ENCODE measurements around the gene COMMD1.
"Not testable (repeated sequence)": the region's sequence is repeated elsewhere in the genome, so short reads cannot be mapped to it uniquely, and the experiment has no call there.

COMMD1 gene

DNA sequence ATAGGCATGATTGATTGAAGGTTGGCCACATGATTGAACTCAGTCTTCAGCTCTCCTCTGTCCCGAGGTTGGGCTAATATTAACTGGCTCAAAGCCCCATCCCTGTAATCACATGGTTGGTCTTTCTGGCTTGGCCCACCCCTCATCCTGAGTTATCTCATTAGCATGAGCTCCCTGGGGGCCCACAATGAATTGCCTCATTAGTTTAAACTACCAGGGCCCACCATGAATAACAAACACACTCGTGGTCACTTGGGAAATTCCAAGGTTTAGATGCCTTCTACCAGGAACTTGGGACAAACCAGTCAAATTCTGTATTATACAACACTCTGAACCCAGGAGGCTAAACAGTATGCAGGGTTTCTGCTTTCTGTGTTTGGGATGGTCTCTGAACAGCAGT is 168.8 kb downstream of the COMMD1 start:
- no peak for DNase-seq (ENCODE audit: low spot score)

DNA sequence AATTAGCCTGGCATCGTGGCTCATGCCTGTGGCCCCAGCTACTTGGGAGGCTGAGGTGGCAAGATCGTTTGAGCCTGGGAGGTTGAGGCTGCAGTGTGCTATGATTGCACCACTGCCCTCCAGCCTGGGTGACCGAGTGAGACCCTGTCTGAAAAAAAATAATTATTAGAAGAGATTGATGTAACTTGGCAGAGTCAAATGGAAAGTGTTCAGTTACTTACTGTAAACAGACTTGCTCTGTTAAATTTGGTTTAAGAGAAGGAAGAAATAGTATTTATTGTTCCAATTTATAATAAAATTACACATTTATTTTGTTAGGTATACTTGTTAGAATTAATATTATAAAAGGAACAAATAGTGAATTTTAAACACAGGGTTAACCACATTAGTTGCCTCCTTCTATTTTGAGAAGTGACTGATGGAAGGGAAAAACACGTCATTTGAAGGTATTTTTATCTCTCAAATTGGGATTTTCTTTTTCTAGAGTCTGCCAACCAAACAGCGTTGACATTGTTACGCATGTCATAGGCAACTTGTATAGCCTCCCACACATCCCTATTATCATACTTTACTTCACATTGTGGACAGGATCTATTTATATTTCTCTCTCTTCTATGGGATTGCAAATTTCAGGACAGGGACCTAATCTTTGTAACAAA is 171.6 kb downstream of the COMMD1 start:
- peak; percentile 70 for DNase-seq (ENCODE audit: low spot score)

DNA sequence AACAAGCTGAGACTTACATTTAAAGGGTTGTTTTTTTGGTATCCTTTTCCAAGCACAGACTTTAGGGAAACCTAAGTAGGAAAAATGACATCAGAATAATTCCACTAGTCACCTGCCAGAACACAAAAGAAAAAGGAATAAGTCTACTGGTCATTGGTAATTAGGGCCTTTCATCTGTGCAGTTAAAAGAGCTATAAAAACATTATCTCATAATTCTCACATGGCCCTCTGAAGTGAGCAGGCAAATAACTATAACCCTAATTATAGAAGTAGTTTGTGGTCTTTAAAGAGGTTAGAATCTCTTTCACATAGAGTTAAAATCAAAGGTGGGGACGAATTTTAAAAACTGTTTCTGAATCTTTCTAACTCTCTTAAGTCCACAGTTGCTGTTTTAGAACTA is 179.3 kb downstream of the COMMD1 start:
- no peak for DNase-seq (ENCODE audit: low spot score)

DNA sequence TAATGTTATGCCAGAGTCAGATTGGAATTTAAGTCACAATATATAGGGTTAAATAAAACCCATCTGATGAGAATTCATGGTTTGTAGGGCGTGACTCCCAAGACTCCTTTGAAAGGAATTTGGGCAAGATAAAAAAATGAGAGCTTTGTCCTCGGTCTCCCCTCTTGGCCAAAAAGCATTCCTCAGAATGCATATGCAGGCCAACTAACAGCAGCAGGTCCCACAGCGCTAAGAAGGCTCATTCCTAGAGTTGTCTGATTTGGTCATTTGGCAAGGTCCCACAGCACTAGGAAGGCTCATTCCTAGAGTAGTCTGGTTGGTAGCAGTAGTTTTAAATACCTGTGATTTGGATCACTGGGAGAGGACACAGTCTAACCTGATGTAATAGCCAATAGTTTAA is 184.2 kb downstream of the COMMD1 start:
- DNase-seq (ENCODE audit: low spot score) = no peak

DNA sequence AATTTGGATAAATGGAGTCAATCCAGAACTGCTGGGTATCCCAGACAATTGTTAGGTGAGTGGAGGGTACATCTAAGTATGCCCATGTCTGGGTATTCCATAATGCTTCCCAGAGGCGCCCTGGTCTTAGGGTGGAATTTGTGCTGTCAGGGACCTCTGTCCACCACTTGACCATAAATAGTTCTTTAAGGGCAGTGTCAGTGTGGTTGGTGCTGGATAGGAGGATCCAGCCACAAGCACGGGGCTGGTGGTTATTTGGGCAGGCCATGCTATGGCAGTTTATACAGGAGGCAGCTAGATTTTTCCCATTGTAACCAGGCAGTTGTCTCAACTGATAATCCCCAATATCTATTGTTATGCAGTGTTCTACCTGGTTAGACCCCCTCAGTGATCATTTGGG is 186.0 kb downstream of the COMMD1 start:
- no peak for DNase-seq (ENCODE audit: low spot score)

DNA sequence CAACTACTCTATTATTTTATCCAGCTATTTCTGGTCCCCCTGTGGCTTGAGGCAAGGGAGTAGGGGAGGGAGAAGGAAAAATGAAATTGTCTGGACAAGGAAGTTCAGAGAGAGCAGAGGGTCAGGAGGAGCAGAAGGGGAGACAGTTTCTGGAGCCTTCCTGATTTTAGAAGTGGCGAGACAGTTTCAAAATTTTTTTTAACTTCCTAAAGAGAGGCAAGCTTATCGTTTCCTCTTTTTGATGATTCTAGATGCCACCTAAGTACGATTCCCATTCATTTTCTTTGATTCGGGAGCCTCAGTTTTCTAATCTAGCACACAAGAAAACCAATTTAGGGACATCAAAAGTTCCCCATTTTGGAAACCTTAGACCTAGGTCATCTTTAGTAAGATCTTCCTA is 193.6 kb downstream of the COMMD1 start:
- DNase-seq (ENCODE audit: low spot score) = no peak

DNA sequence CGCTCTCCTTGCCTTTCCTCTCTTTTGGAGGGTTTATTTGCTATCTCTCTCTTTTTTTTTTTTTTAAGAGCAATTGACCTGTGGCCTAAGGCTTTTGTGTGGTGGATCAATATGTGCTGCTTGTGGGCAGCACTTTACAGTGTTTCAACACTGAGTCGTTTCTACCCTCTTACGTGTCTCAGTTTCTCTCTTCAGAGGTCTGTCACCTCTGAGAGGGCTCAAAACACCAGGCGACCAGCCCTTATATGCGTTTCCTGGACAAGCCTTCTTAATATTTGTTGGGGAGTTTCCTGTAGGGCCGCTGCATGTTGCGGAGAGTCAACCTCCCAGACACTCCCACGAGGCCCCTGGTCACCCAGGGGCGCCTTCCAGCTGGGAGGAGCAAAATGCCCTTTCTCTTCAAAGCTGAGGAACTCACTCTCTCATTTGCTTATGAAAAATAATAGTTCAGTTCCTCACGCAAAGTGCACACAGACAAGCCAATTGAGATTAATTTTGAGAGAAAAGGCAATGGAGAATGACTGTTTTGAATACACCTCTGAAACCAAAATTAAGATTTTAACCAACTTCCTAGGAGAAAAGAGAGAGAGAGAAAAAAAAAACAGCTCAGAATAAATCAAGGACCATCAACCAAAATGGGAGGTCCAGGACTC is 194.2 kb downstream of the COMMD1 start:
- no peak for DNase-seq (ENCODE audit: low spot score)

DNA sequence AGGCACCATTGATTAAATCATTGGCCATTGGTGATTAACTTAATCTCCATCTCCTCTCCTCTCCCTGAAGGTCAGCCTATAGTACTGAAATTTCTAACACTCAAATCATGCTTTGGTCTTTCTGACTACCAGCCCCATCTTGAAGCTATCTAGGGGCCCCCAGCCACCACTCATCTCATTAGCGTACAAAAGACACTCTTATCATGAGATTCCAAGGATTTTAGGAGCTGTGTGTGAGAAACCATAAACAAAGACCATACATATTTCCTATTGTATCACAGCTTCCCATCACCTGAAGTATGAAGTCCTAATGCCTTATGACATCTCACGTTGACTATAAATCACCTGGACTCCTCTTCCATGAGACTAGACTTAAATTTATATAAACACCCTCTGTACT is 196.4 kb downstream of the COMMD1 start:
- DNase-seq (ENCODE audit: low spot score) = no peak

DNA sequence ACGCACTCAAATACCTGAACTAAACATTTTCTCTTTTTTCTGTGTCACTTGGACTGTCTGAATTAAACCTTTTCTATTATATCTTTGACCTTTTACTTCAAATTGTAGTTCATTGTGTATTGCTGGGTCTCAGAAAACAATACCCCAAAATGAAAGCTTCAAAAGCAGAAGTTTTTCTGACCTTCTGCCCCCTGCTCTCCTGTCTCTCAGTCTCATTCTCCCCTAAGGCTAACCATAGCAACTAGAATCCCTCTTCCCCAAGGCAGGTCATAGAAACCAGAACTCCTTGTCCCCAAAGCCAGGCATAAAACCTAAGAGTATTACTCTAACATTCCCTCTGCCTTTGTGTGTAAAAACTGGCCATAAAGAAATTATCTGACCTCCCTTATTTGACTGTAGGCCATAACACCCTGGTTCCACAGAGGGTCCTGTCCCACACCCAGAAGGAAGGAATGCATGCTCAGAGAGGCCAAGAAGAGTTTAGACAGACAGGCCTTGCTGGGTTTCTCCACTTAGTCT is 197.0 kb downstream of the COMMD1 start:
- no peak for DNase-seq (ENCODE audit: low spot score)

DNA sequence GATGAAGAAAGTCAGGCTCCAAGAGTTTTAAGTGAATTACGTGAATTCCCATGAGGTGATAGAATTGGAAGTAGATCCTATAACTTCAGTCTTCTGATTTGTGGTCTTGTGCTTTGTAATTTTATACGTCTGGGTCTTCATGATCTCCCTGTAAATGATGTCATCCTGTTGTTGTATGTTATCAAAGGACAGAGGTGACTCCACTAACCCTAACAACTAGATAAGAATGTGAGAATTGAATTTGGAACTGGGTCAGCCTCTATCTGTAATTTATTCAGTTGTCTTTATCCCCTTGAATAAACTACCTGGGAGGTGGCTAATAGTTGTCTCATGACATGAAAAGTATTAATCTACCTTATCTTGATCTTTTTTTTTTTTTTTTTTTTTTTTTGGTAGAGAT is 204.1 kb downstream of the COMMD1 start:
- no peak for DNase-seq (ENCODE audit: low spot score)

DNA sequence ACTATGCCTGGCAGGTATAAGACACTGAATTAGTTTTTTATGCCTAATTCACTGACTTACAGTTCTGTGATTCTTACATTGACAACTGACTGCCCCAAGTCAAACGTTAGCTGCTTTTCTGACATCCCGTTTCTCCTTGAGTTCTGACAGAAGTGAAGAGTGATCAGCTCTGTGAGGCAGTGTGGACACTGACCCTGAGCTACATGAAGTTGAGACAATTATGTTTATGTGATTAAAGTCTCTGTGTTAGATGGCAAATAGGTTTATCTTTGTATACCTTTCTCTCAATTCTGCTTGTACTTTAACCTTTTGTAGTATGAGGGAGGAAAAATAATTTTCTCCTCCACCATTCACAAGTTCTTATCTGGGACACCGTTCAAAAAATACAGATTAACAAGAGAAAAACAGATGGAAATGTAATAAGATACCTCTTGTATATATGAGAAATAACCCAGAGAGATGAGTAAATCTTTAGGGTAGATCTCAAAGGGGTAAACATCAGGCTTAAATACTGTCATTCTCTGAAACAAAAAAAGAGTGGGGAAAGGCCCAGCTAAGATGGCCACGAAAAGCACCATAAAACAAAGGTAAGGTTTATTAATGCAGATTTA is 205.0 kb downstream of the COMMD1 start:
- no peak for DNase-seq (ENCODE audit: low spot score)

DNA sequence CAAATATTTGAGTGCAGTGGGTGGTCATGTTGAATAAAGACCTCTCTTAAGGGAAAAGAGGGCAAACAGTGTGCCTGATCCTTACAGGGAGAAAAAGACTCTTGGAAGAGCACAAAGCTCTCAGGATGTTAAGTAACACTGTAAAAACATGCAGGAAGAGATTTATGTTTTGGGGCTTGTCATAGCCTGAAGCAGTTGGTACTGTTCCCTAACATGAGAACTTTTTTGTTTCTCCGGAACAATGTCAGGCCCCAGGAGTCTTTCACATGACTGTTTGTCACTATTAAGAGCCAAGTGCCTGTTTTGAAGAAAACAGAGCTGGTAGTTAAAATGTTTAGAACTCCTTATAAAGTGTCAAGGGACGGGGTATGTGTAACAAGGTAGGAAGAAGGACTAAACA is 206.7 kb downstream of the COMMD1 start:
- no peak for DNase-seq (ENCODE audit: low spot score)

DNA sequence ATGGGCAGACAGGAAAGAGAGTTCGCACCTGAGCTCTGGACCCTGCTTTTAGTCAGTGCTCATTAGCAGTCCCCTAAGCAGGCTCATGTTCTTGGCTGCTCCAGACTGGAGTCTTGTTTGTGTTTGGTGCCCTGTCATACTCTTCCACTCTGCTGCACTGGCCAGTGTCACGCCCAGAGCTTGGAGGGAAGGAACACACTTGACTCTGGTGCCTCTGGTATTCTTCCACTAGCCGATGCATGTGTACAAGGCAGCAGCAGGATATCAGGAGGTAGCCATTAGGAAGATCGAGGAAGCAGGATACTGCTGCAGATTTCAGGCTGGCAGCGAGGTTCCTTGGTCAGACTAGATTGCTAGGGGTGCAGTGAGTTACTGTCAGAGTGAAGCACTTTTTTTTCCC is 209.1 kb downstream of the COMMD1 start:
- DNase-seq (ENCODE audit: low spot score) = no peak

DNA sequence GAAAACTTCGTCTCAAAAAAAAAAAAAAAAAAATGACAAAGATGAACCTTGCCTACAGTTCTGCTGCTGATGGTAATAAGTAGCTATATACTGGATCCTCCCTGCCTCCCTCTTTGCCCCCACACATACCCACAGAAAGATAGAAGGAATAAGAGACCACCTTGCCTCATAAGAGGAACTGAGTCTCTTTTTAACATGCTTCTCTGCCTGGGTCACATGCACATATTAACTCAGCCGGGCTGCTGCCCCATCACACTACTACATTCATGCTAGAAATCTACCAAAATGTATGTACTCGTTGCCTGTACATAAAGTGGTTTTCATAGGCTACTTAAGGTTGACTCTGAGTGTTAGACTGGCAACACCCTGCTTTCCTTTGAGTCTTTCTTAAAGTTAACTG is 211.5 kb downstream of the COMMD1 start:
- DNase-seq (ENCODE audit: low spot score) = no peak

DNA sequence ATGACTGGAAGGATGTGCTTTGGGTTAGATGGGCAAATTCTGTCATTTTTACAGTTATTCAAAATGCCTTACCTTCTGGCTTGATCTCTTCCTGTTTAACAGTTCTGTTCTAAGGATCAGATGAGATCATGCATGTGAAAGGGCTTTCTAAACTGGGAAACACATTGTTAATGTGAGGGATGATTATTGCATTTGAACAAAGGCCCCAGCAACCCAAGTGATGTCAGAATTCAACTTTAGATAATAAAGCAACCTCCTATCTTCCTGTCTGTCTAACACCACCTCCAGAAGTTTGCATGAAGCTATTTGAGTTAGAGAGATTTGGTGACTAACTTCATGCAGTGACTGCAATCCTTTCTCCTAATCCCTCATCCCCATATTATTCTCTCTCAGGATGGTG is 212.7 kb downstream of the COMMD1 start:
- peak; percentile 77 for DNase-seq (ENCODE audit: low spot score)

DNA sequence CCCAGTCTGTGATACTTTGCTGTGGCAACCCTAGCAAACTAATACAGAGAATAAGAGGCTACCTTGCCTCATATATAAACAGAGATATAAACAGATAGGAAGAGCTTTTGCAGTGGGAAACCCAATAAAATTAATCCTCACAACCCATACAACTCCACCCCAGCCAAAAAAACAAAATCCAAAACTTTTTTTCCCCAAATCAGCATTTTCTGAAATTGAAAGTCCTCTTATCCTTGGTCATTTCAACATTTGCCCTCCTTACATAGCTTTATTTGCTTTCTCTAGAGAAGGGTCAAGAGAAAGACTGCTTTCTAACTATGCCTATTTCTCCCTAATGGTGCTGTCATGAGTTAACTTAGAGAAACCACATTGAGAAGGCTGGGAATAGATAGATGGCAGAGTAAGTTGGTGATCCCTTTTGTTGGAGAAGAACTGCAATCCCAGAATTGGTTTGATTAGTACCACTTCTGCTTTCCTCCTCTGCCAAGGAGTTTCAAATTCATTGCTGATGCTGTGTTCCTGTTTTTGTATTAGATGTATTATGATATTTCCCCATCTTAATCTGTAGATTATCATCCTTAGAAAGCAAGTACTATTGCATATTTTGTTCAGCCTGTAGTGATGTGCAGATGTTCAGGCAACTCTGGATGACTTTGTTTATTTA is 214.0 kb downstream of the COMMD1 start:
- DNase-seq (ENCODE audit: low spot score) = no peak

DNA sequence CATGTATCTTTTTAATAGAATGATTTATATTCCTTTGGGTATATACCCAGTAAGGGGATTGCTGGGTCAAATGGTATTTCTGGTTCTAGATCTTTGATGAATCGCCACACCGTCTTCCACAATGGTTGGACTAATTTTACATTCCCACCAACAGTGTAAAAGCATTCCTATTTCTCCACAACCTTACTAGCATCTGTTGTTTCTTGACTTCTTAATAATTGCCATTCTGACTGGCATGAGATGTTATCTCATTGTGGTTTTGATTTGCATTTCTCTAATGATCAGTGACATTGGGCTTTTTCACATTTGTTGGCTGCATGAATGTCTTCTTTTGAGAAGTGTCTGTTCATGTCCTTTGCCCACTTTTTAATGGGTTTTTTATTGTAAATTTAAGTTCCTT is 220.8 kb downstream of the COMMD1 start:
- not testable (repeated sequence) for DNase-seq (ENCODE audit: low spot score)

DNA sequence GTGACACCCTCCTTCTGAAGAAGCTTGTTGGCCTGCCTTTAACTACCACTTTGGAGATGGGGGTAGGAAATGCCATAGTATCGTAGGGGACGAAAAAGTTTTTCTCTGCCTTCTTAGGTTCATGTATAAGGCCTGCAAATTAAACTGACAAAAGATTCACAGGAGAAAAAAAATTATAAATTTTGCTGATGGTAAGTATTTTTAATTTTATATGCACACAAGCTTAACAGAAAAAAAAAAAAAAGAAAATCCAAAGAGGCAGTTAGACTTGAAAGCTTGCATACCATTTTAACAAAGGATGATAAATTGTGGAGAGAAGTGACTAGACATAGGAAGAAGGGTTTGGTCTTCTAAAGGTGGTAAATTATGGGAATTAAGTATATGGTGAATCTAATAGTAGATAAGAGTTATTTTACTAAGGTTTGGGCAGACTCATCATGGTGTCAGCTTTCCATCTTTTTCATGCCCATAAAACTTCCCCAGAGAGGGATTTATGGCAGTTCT is 227.9 kb downstream of the COMMD1 start:
- no peak for DNase-seq (ENCODE audit: low spot score)

DNA sequence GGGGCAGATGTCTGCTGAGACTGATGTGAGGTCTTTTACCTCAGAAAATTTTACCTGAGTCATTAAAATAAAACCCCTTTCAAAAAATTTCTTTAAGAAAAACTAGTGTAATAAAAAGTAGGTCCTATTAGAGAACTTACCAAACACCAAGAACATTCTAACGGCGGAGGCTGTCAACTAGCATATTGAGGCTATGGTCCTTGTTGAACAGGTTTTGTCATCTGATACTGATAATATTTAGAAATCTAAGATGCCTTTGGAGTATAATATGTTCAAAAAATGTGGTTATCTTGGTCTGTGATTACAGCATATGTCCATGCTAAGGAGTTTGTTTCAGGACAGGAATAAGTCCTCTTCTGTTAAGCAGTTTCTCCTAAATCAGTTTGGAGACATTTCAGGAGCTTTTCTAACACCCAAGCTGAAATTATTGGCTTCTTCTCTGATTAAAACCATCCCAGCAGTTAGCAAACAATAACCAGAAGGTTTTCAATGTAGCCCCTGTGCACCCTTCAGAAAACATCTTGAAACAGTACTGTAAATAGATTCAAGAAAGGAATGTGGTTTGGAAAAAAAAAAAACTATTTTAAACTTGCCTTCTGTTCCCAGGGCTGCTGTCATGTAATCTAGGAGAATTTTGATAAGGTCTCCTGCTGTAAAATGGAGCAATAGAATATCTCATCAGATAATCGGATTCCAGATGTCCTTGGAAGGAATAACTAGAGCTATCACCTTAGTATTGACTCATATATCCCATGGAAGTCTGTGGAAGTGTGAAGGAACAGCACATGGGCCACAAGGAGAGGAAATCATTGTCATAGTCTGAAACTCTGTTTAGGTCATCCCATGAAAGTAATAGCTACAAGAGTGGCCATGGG is 231.7 kb downstream of the COMMD1 start:
- DNase-seq (ENCODE audit: low spot score) = no peak

DNA sequence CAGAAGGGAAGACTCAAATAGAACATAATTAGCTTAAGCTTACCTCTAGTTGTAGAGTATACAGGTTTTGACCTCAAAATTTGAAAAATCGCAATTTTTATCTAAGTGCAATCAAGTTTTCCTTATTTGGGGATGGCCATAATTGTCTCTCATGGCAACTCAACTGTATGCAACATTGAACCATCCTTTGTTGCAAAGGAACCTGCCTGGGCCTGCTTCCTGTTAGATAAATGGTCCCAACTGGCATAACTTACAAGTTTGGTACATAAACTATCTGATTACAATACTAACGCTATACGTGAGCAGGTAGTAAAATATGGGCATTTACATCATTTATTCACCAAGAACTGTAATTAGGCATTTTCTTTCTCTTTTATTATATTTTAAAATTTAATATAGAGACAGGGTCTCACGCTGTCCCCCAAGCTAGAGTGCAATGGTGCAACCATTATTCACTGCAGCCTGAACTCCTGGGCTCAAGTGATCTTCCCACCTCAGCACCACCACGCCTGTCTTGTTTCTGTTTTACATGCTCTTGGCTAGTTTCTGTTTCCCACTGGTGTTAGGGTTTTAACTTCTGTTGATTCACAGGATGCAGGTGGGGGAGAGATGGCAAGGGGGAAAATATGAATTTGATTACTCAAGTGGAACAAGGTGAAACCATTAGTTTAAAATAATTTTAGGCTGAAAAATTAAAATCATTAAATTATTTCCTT is 235.1 kb downstream of the COMMD1 start:
- DNase-seq (ENCODE audit: low spot score) = no peak

DNA sequence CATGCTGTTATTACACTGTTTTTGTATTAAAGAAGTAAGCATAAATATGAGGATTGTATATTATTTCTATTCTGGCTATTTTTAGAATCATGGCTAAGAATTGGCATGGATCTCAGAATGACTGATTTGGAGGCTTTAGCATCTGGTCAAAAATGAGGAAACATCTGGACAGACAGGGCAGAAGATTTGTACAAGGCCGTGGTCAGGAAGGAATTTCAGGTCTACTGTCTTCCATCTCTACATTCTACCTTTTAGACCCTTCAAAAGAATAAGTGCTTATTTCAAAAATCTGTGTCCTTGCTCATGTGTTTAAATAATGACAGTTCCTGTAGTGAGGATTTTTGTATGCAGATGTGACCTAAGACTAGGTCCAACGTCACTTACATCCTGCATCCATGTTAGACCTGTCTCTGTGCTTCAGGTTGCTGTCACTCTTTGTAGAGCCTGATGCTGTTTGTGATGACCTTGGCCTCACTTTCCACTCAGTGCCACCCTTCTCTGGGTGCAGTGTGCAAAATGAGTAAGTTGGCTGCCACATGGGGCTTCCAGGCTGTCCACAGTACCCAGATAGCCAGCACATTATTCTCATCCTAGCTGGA is 235.8 kb downstream of the COMMD1 start:
- DNase-seq (ENCODE audit: low spot score) = no peak
